OCI-LY3 (cell line): ENCODE data around the gene IER5.

Experiments
- EZH2phosphoT487 ChIP-seq: fragments of 200-600 bp; shearing (Covaris generic); IDR thresholded peaks from 2 replicates; pipeline ENCODE4 v1.6.1; 2018; ENCODE audit warnings: antibody characterized with exemption, mixed run types, low read depth
- TF ChIP-seq, protein P1 (sequence below): fragments of 200-600, 300-600 bp; sonication (generic); IDR thresholded peaks from 2 replicates; pipeline ENCODE4 v1.5.1; 2014; ENCODE audit warnings: antibody characterized with exemption, low read length, low read depth

DNA sequence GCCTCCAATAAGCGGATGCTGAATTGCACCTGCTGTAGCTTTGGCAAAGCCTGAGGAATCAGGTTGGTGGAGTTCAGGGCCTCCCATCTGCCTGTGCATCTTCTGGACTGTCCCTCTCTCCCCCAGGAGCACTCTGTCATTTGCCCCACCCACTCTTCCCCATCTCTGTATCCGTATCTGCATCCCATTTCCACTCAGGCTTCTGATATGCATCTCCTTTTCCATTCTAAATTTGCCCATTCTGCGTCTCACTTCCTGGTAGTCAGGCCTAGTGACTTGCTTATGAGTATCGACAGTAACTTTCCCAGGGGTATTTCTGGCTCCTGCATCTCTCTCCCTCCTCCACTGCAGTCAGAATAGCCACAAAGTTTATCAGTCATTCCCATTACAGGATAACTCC, 39.1 kb upstream of the IER5 start:
- TF ChIP-seq, protein P1, sequence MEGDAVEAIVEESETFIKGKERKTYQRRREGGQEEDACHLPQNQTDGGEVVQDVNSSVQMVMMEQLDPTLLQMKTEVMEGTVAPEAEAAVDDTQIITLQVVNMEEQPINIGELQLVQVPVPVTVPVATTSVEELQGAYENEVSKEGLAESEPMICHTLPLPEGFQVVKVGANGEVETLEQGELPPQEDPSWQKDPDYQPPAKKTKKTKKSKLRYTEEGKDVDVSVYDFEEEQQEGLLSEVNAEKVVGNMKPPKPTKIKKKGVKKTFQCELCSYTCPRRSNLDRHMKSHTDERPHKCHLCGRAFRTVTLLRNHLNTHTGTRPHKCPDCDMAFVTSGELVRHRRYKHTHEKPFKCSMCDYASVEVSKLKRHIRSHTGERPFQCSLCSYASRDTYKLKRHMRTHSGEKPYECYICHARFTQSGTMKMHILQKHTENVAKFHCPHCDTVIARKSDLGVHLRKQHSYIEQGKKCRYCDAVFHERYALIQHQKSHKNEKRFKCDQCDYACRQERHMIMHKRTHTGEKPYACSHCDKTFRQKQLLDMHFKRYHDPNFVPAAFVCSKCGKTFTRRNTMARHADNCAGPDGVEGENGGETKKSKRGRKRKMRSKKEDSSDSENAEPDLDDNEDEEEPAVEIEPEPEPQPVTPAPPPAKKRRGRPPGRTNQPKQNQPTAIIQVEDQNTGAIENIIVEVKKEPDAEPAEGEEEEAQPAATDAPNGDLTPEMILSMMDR = no peak
- TF ChIP-seq EZH2phosphoT487 = no peak
